SK-N-SH (cell line): ENCODE data around the gene HYAL1. TPM values are rescaled to one million over a fixed set of nuclear protein-coding genes. Genes with fewer than 3 reads are reported as not detected.
A peak's percentile ranks its signal among the peaks of the same experiment; 100 is the strongest.

ENCODE experiments used
- CTCF ChIA-PET: fragments of 300-600, 350-600 bp; formaldehyde crosslinking; extraction: SDS; loops from one replicate; lab custom pipeline; 2021; lab: Yijun Ruan, JAX
- POLR2A ChIA-PET: fragments of 350-600 bp; sonication (Branson Sonifier 250); formaldehyde crosslinking; extraction: SDS; loops from one replicate; lab custom pipeline; 2020; ENCODE audit warnings: antibody characterized with exemption, inconsistent platforms; lab: Yijun Ruan, JAX
- DNase-seq: peaks from one replicate; pipeline ENCODE4 v3.0.0; 2012
- H2AFZ ChIP-seq: fragments of 200-600 bp; sonication (generic); 2 replicates; pipeline ENCODE4 v1.8.1; 2016; ENCODE audit warnings: antibody characterized with exemption, mild to moderate bottlenecking, low read depth
- H3F3A ChIP-seq: fragments of 200-600 bp; sonication (generic); replicated peaks from 2 replicates; pipeline ENCODE3; 2016; ENCODE audit warnings: antibody characterized with exemption, mild to moderate bottlenecking; ENCODE audit not compliant: insufficient read depth
- H3K27ac ChIP-seq, 2 experiments: fragments of 200-500 bp in 1 of 2; fragments of 200-600 bp in 1 of 2; sonication (Bioruptor generic) in 1 of 2; sonication (generic), shearing (Covaris generic) in 1 of 2; 2 replicates each; pipeline versions ENCODE4 v1.5.1 to v1.6.1; 2014 to 2016; ENCODE audit warnings: low read depth in 2 of 2, inconsistent platforms in 1 of 2, low read length in 1 of 2, mild to moderate bottlenecking in 1 of 2, mixed read lengths in 1 of 2
- H3K27me3 ChIP-seq: fragments of 200-600 bp; sonication (generic), shearing (Covaris generic); 2 replicates; pipeline ENCODE4 v1.6.1; 2016; ENCODE audit warnings: mixed run types; ENCODE audit not compliant: insufficient read depth
- H3K36me3 ChIP-seq, 2 experiments: fragments of 200-500 bp in 1 of 2; fragments of 200-600 bp in 1 of 2; sonication (Bioruptor generic) in 1 of 2; sonication (generic) in 1 of 2; replicated peaks in 1 of 2; 2 replicates each; pipeline versions ENCODE3 to v1.5.1; 2014 to 2016; ENCODE audit warnings: low read length in 1 of 2, mild to moderate bottlenecking in 1 of 2; ENCODE audit not compliant: insufficient read depth in 2 of 2, control insufficient read depth in 1 of 2
- H3K4me1 ChIP-seq, 2 experiments: fragments of 200-500 bp in 1 of 2; fragments of 200-600 bp in 1 of 2; sonication (Bioruptor generic) in 1 of 2; sonication (generic), shearing (Covaris generic) in 1 of 2; 2 replicates each; pipeline versions ENCODE4 v1.5.1 to v1.6.1; 2014 to 2016; ENCODE audit warnings: low read depth in 1 of 2, low read length in 1 of 2, mixed run types in 1 of 2; ENCODE audit not compliant: insufficient read depth in 2 of 2, control insufficient read depth in 1 of 2
- H3K4me2 ChIP-seq: fragments of 200-600 bp; sonication (generic), shearing (Covaris generic); 2 replicates; pipeline ENCODE4 v1.6.1; 2017; ENCODE audit warnings: mixed run types
- H3K4me3 ChIP-seq, 2 experiments: fragments of 200-500 bp in 1 of 2; fragments of 200-600 bp in 1 of 2; sonication (Bioruptor generic) in 1 of 2; sonication (generic), shearing (Covaris generic) in 1 of 2; 2 replicates each; pipeline versions ENCODE4 v1.5.1 to v1.8.1; 2014 to 2016; ENCODE audit warnings: low read depth in 2 of 2, inconsistent platforms in 1 of 2, low read length in 1 of 2, mild to moderate bottlenecking in 1 of 2, mixed read lengths in 1 of 2, moderate library complexity in 1 of 2
- H3K79me2 ChIP-seq: fragments of 200-600 bp; sonication (generic); 2 replicates; pipeline ENCODE4 v1.8.1; 2017; ENCODE audit warnings: mild to moderate bottlenecking; ENCODE audit not compliant: insufficient read depth
- H3K9ac ChIP-seq: fragments of 200-600 bp; sonication (generic); 2 replicates; pipeline ENCODE4 v1.6.1; 2017; ENCODE audit warnings: mixed run types
- H3K9me2 ChIP-seq: fragments of 200-600 bp; sonication (generic); 2 replicates; pipeline ENCODE4 v1.6.1; 2017; ENCODE audit warnings: mixed run types
- H3K9me3 ChIP-seq: fragments of 200-600 bp; sonication (generic); 2 replicates; pipeline ENCODE4 v1.6.1; 2017; ENCODE audit warnings: mixed run types, mild to moderate bottlenecking, moderate library complexity
- H4K20me1 ChIP-seq: fragments of 200-600 bp; sonication (generic); 2 replicates; pipeline ENCODE4 v1.6.1; 2017; ENCODE audit warnings: mild to moderate bottlenecking, mixed run types; ENCODE audit not compliant: insufficient read depth
- ELF1 ChIP-seq: IDR thresholded peaks from 2 replicates; pipeline ENCODE4 v1.4.0; 2012
- FOSL2 ChIP-seq: IDR thresholded peaks from 2 replicates; pipeline ENCODE4 v1.4.0; 2012; ENCODE audit warnings: low read depth, mild to moderate bottlenecking, moderate library complexity, borderline replicate concordance
- FOXM1 ChIP-seq: IDR thresholded peaks from 2 replicates; pipeline ENCODE4 v1.4.0; 2012; ENCODE audit warnings: low read depth, mild to moderate bottlenecking
- JUND ChIP-seq: IDR thresholded peaks from 2 replicates; pipeline ENCODE4 v1.4.0; 2012
- NFIC ChIP-seq: IDR thresholded peaks from 2 replicates; pipeline ENCODE4 v1.4.0; 2012; ENCODE audit warnings: borderline replicate concordance
- POLR2AphosphoS5 ChIP-seq: IDR thresholded peaks from 2 replicates; pipeline ENCODE4 v1.6.1; 2012; ENCODE audit warnings: low read depth, low read length
- SMC3 ChIP-seq: IDR thresholded peaks from 2 replicates; pipeline ENCODE4 v1.6.1; 2012; ENCODE audit warnings: low read depth, low read length, improper control_type of control experiment
- TAF1 ChIP-seq: IDR thresholded peaks from 2 replicates; pipeline ENCODE4 v1.6.1; 2012; ENCODE audit warnings: low read depth, mild to moderate bottlenecking, low read length, moderate library complexity, borderline replicate concordance
- WGBS: methylation state at CpG from one replicate; pipeline ENCODE4 v1.1.6; 2017; ENCODE audit warnings: low lambda C conversion rate; 5-methylcytosine and 5-hydroxymethylcytosine counted together
- polyA plus RNA-seq, 3 experiments: library from polyadenylated mRNA; depleted of rRNA; stranded (reverse); fragments of >200 nt; gene quantifications; 2 replicates each; pipeline ENCODE4 v1.2.3, GENCODE V29; 2012
- TF ChIP-seq, protein P1 (sequence below): IDR thresholded peaks from 2 replicates; pipeline ENCODE4 v1.4.0; 2012; ENCODE audit warnings: low read depth
- TF ChIP-seq, protein P2 (sequence below): IDR thresholded peaks from 2 replicates; pipeline ENCODE4 v1.4.0; 2012; ENCODE audit warnings: low read depth, borderline replicate concordance
- TF ChIP-seq, protein P3 (sequence below): fragments of 150-350 bp; IDR thresholded peaks from 2 replicates; pipeline ENCODE4 v1.6.1; 2016; ENCODE audit warnings: mild to moderate bottlenecking, low read depth, low read length
- TF ChIP-seq, protein P4 (sequence below): fragments of 150-350 bp; IDR thresholded peaks from 2 replicates; pipeline ENCODE4 v1.6.1; 2017; ENCODE audit warnings: antibody characterized with exemption, low read length, low read depth, borderline replicate concordance

Gene HYAL1
- polyA plus RNA-seq, 1 of the 3 experiments (the other 2 are of a cell fraction), result 0.30 TPM

DNA sequence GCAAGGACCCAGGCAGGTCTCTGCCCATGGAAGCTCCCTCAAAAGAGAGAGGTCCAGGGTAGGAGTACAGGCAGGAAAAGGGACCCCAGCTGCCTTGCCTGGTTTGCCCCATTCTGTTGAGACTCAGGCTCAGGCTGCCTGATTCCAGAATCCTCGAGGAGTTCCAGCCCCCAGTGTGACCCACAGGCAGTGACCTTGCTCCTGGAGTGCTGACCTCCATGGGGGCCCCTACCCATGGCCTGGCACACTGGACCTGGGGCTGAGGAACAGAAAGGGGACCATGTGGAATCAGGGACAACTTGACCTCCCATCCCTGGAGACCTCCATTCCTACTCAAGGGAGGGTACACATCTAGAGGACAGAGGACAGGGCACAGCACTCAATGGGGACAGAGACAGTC lies 37.8 kb downstream of the HYAL1 start:
- no peak for DNase-seq
- Histone ChIP-seq H3K4me1 (peaks cover 36 to 42% of the 10 kb centered on the region in 2 experiments; a peak in 3 of 4 replicates), H3K36me3 (no peaks in the 10 kb centered on the region), H3K79me2 (peaks cover 11% of the 10 kb centered on the region), H3K9me3 (no peaks in the 10 kb centered on the region), H3K27ac (peak overlapping the region in 1 of 2 experiments; percentile 83; a peak in 2 of 4 replicates), H3K9me2 (no peaks in the 10 kb centered on the region), H3K27me3 (no peaks in the 10 kb centered on the region), H3K4me2 (peak overlapping the region; percentile 78; the same call in 1 of the 2 replicates), H3K9ac (0 out of 2 replicates have a peak overlapping the region, but pooled peaks have one; percentile 41), H2AFZ (no peak overlapping the region), H3K4me3 (no peak overlapping the region), H3F3A (peaks cover 26% of the 10 kb centered on the region), H4K20me1 (no peaks in the 10 kb centered on the region)
- WGBS, result 100% methylated on average over 1 of the region's 1 CpG
- ChIA-PET POLR2A (no interaction called here), CTCF (interaction anchor here (0.9 to 6.6 kb wide), 7 partner anchors 9 to 143 kb away, joined by 3 to 49 read pairs (median 10); no protein-coding TSS in a partner anchor)
- no peak for TF ChIP-seq TAF1
- TF ChIP-seq, protein P1, sequence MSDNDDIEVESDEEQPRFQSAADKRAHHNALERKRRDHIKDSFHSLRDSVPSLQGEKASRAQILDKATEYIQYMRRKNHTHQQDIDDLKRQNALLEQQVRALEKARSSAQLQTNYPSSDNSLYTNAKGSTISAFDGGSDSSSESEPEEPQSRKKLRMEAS, result no peak
- TF ChIP-seq FOXM1, result no peak
- TF ChIP-seq SMC3, result no peak
- no peak for TF ChIP-seq FOSL2
- no peak for TF ChIP-seq ELF1
- no peak for TF ChIP-seq NFIC
- TF ChIP-seq, protein P2, sequence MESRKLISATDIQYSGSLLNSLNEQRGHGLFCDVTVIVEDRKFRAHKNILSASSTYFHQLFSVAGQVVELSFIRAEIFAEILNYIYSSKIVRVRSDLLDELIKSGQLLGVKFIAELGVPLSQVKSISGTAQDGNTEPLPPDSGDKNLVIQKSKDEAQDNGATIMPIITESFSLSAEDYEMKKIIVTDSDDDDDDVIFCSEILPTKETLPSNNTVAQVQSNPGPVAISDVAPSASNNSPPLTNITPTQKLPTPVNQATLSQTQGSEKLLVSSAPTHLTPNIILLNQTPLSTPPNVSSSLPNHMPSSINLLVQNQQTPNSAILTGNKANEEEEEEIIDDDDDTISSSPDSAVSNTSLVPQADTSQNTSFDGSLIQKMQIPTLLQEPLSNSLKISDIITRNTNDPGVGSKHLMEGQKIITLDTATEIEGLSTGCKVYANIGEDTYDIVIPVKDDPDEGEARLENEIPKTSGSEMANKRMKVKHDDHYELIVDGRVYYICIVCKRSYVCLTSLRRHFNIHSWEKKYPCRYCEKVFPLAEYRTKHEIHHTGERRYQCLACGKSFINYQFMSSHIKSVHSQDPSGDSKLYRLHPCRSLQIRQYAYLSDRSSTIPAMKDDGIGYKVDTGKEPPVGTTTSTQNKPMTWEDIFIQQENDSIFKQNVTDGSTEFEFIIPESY, result no peak

DNA sequence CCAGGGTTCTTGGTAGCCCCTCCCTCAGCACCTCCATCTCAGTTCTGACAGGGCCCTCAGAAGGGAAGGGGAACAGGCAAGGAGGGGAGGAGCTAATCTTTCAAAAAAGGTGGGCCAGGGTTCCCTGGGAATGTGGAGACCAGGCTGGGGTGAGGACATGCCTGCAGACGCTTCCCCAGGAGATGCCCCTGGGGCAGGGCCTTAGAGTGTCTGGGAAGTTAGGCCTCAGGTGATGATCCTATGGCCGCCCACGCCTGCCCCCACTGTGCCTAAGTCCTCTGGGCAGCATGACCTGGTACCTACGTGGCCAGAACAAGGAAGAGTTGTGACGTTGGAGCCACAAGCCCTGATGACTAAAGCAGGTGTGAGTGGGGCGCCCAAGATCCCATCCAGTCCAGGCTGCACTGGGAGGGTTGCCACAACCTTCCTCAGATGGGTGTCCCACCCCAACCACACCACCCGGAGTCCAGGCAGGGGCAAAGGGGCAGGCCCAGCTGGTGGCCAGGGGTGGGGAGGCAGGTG lies 38.3 kb downstream of the HYAL1 start:
- Histone ChIP-seq H3F3A (peaks cover 26% of the 10 kb centered on the region), H4K20me1 (no peaks in the 10 kb centered on the region), H3K9me2 (no peaks in the 10 kb centered on the region), H2AFZ (no peak overlapping the region), H3K79me2 (peaks cover 12% of the 10 kb centered on the region), H3K4me2 (peak overlapping the region; percentile 78; the same call in 1 of the 2 replicates), H3K27me3 (no peaks in the 10 kb centered on the region), H3K4me1 (peaks cover 33 to 40% of the 10 kb centered on the region in 2 experiments; a peak in 3 of 4 replicates), H3K36me3 (no peaks in the 10 kb centered on the region), H3K4me3 (no peak overlapping the region), H3K9ac (peak overlapping the region; percentile 41; the same call in 1 of the 2 replicates), H3K27ac (peak overlapping the region; percentile 71 to 83), H3K9me3 (no peaks in the 10 kb centered on the region)
- TF ChIP-seq, protein P3, sequence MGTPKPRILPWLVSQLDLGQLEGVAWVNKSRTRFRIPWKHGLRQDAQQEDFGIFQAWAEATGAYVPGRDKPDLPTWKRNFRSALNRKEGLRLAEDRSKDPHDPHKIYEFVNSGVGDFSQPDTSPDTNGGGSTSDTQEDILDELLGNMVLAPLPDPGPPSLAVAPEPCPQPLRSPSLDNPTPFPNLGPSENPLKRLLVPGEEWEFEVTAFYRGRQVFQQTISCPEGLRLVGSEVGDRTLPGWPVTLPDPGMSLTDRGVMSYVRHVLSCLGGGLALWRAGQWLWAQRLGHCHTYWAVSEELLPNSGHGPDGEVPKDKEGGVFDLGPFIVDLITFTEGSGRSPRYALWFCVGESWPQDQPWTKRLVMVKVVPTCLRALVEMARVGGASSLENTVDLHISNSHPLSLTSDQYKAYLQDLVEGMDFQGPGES, result no peak
- TF ChIP-seq, protein P4, sequence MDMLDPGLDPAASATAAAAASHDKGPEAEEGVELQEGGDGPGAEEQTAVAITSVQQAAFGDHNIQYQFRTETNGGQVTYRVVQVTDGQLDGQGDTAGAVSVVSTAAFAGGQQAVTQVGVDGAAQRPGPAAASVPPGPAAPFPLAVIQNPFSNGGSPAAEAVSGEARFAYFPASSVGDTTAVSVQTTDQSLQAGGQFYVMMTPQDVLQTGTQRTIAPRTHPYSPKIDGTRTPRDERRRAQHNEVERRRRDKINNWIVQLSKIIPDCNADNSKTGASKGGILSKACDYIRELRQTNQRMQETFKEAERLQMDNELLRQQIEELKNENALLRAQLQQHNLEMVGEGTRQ, result no peak
- TF ChIP-seq, protein P2, result no peak
- peak; percentile 20; the same call in 1 of the 2 replicates for TF ChIP-seq POLR2AphosphoS5
- no peak for TF ChIP-seq JUND
- ChIA-PET POLR2A (interaction anchor here (1.0 kb wide), 1 partner anchor 347 kb away, joined by 3 read pairs; the partner anchor contains the start of gene CISH), CTCF (interaction anchor here (0.9 to 6.6 kb wide), 9 partner anchors 8 to 142 kb away, joined by 3 to 49 read pairs (median 5); partner anchors contain the start of gene GNAT1)
- DNase-seq, result no peak
- WGBS, result 80% methylated on average over 3 of the region's 7 CpGs
